A172 (cell line): ENCODE results near the gene COL6A3. TPM values are rescaled to one million over a fixed set of nuclear protein-coding genes. Genes with fewer than 3 reads are reported as not detected.
A peak's percentile ranks its signal among the peaks of the same experiment; 100 is the strongest.

Source experiments
- DNase-seq: peaks from one replicate; pipeline ENCODE4 v3.0.0-alpha.2; 2015; ENCODE audit warnings: low spot score
- total RNA-seq: library from RNA; depleted of rRNA; stranded (reverse); fragments of >200 nt; shearing (Covaris generic); gene quantifications from 2 replicates; pipeline ENCODE4 v1.2.3, GENCODE V29; 2014

Gene COL6A3
- total RNA-seq, 1 experiment from 2014 or later: 4.8 TPM

DNA sequence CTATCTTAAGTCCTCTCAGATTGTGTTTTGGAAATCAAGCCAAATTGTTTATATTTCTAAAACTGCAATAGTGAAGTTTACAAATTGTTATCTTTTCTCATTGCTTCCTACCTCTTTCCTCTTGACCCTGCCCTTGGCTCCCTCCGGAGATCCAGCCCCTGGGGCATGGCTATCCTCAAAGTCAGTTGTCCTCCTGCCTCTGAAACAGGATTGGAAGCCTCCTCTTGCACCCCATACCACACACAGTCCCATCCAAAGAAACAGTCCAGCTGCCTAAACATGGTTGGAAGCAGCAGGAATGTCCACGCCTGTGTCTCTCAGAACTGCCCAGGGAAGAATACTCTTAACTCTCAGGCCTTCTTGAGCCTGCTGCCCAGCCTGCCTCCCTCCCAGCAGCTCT, 30.1 kb upstream of the COL6A3 start:
- no peak for DNase-seq

GRCh38 chr2:237441605-237442274, 27.8 kb upstream of the COL6A3 start:
- no peak for DNase-seq

GRCh38 chr2:237440819-237441281, 26.9 kb upstream of the COL6A3 start:
- no peak for DNase-seq

DNA sequence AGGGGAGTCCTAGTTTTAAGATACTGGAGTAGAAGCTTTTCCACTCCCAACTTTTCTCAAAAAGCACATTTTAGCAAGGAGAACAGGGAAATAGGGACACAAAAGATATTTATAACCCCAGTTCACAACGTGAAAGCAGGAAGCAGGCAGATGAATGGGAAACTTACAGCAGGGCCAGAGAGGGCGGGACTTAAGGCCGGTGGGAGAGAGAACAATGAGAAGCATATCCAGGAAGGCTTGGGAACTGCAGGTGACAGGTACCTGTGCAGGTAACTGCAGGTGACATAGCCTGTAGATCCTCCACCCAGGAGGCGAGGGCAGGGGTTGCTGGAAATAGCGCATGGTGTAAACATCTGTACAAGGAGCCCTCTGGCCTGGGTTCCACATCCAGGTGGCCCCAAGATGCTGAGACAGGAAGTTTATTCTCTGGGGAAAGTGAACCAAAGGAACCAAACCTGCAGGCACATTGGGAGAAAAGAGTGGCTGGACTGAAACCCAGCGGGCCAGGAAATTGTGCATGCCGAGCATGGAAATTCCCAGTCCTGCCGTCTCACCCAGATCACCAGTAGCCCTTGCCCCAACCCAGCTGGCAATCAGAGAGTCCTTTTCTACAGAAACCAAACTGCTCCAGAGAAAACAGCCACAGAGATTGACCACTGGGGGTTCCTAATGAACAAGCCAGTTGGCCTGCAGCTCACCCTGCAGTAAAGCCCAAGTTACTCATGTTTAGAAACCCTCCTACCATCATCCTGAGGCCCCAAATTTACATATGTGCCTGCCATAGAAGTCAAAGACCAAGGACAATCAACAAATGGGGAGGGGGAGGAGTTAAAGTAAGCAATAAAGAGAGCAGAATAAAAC, 24.3 kb upstream of the COL6A3 start:
- no peak for DNase-seq

DNA sequence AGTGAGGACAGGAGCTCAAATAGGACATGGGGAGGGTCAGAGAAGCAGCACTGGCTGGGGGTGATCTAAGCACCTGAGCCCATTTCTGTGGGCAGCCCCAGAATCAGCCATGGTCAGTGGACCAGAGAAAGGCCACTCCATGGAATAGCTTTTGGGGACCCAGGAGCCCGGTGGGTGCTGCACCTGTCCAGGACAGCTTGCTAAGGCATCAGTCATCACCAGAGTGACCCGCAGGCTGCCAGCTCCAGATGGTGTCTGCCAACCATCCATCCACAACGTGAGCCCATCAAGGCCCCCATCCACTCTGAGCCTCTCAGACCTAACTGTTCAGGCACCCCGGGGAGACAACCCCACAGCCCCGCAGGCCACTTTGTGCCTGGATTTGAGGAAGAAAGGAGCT, 23.6 kb upstream of the COL6A3 start:
- DNase-seq: no peak

GRCh38 chr2:237435844-237436587, 22.1 kb upstream of the COL6A3 start:
- DNase-seq: peak; percentile 49

DNA sequence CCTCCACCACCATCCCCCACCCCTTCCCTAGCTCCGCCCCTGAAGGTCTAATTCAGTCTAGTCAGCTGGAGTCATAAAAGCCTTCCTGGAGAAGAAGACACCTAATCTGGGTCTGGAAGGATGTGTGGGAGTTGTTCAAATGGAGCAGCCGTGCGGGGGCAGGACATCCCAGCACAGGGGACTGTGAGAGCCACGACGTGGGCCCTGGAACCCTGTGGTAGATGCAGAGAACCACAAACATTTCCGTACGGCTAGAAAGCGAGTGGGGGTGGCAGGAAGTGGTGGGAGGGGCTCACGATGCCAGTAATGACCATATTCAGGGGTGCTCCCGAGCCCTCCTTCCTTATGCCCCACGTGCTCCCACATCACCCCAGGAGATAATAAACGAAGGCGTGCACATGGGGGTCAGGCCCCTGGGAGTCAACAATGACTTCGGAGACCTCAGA, 20.9 kb upstream of the COL6A3 start:
- peak; percentile 78 for DNase-seq

DNA sequence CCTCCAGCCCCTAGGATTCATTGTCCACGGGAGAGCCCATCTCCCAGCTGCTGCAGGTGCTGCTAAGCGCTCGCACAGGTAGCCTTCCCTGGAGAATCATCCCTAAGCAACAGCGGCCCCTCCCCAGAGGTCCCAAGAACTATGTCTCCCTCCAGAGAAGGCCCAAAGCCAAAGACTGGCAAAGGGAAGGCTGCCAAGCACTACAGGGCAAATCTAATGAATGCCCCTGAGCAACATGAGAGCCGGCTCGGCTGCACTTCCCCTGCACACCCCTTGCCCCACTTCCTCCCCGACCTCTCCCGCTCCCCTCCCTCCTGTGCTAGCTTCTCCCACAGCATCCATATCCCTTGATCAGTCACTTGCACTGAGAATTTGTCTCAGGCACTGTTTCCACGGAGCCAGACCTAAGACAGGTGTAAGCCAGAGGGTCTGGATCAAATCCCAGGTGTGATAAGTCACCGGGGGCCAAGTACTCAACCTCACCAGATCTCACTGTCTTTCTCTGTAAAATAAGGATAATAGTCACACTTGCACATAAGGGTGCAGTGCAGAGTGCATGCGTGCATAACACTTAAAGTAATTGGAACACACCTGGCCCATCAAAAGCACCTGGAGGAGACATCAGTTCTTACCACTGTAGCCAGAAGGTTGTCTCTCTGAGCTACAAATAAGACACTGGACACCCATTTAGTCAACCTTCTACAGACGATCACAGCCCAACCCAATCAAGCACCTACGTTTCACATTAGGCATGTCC, 20.1 kb upstream of the COL6A3 start:
- DNase-seq: no peak

GRCh38 chr2:237432484-237433092, 18.6 kb upstream of the COL6A3 start:
- DNase-seq: peak; percentile 99

DNA sequence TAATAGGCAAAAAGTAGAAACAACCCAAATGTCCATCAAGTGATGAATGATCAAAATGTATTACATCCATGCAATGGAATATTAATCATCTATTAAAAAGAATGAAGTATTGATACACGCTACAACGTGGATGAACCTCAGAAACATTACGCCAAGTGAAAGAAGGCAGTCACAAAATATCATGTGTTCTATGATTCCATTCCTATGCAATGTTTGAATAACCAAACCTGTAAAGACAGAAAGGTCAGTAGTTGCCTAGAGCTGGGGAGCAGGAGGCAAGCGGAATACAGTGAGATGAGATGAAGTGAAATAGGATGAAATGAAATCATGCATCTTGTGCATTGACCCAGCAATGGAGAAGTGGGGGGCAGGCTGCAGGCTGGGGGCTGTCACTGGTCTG, 17.9 kb upstream of the COL6A3 start:
- no peak for DNase-seq

DNA sequence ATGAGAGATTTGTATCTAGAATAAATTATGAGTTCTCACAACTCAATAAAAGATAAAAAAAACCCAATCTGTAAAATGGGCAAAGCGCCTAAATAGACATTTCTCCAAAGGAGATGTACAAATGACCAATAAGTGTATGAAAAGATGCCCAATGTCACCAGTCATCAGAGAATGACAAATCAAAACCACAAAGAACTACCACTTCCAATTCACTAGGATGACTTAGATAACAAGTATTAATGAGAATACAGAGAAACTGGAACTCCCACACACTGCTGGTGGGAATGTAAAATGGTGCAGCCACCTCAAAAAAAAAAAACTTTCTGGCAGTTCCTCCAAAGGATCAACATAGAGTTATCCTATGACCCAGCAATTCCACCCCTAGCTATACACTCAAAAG, 17.4 kb upstream of the COL6A3 start:
- peak; percentile 94 for DNase-seq

GRCh38 chr2:237430861-237431260, 16.9 kb upstream of the COL6A3 start:
- DNase-seq: no peak

- peak; percentile 66 for DNase-seq
Measured at GRCh38 chr2:237429753-237430152, 15.8 kb upstream of the COL6A3 start.

GRCh38 chr2:237427769-237428506, 14.0 kb upstream of the COL6A3 start:
- no peak for DNase-seq

- no peak for DNase-seq
Measured at GRCh38 chr2:237426517-237426916, 12.6 kb upstream of the COL6A3 start.

GRCh38 chr2:237425320-237425719, 11.4 kb upstream of the COL6A3 start:
- DNase-seq: no peak

GRCh38 chr2:237424544-237424943, 10.6 kb upstream of the COL6A3 start:
- DNase-seq: no peak

GRCh38 chr2:237423891-237424290, 9.9 kb upstream of the COL6A3 start:
- DNase-seq: no peak

DNA sequence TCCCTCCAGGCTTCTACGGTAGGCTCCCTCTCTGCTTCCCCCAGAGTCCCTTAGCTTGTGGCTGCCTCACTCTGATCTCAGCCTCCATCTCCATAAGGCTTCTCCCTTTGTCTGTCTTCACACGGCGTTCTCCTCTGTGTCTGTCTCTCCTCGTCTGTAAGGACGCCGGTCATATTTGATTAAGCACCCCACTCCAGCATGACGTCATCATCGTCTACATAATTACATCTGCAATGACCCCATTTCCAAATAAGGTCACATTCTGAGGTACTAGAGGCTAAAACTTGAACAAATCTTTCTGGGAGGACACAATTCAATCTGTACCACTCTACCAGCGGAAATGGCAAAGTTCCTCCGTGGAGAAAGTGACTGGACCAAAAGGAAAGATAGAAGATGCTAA, 8.3 kb upstream of the COL6A3 start:
- no peak for DNase-seq

GRCh38 chr2:237421542-237422116, 7.7 kb upstream of the COL6A3 start:
- peak; percentile 80 for DNase-seq
